ENCODE data around the gene RASEF. TPM values are rescaled to one million over a fixed set of nuclear protein-coding genes. Genes with fewer than 3 reads are reported as not detected.

RASEF gene
- total RNA-seq, 2 donors from 2014 or later, result not detected

DNA sequence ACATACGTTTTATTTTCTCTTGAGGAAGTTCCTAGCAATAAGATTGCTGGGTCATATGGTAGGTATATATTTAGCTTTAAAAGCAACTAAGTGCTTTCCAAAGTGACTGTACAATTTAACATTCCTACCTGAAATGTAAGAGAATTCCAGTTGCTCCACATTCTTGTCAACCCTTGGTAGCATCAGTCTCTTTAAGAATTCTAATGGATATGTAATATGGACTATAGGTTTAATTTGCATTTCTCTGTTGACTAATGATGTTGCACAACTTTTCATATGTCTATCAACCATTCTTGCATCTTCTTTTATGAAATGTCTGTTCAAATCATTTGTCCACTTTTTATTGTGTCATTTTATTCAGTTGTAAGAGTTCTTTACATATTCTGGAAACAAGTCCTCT is 6.7 kb upstream of the RASEF start:
- no peak for DNase-seq
- no peak overlapping the region for H3K27ac Mint-ChIP-seq
- H3K4me3 Mint-ChIP-seq, result no peak overlapping the region

DNA sequence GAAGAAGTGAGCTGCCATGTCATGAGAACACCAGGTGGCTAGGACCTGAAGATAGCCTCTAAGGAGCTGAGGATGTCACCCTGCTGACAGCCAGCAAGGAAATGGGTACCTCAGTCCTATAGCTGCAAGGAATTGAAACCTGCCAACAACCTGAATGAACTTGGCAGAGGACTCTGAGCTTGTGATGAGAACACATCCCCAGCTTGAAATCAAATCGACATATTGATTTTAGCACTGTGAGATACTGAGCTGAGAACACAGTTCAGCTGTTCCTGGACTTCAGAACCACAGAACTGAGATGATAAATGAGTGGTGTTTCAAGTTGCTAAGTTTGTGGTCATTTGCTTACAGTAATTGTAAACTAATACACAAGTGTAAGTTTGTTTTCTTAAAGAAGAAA is 5.5 kb upstream of the RASEF start:
- Mint-ChIP-seq H3K27me3 (peaks cover 7% of the 10 kb centered on the region), H3K27ac (no peak overlapping the region), H3K4me1 (no peaks in the 10 kb centered on the region), H3K36me3 (ENCODE audit: low read depth) (no peaks in the 10 kb centered on the region), H3K4me3 (no peak overlapping the region)
- ATAC-seq, result no peak
- no peak for DNase-seq
- no peaks in the 10 kb centered on the region for H3K9me3 ChIP-seq (ENCODE audit: control insufficient read depth, low read length, poor library complexity, severe bottlenecking)

More for the DNA sequence above, 6.7 kb upstream of the RASEF start:
- Mint-ChIP-seq H3K36me3 (ENCODE audit: low read depth) (no peaks in the 10 kb centered on the region), H3K4me1 (no peaks in the 10 kb centered on the region), H3K27me3 (no peaks in the 10 kb centered on the region)
- ATAC-seq, result no peak
- H3K9me3 ChIP-seq (ENCODE audit: control insufficient read depth, low read length, poor library complexity, severe bottlenecking), result no peaks in the 10 kb centered on the region

DNA sequence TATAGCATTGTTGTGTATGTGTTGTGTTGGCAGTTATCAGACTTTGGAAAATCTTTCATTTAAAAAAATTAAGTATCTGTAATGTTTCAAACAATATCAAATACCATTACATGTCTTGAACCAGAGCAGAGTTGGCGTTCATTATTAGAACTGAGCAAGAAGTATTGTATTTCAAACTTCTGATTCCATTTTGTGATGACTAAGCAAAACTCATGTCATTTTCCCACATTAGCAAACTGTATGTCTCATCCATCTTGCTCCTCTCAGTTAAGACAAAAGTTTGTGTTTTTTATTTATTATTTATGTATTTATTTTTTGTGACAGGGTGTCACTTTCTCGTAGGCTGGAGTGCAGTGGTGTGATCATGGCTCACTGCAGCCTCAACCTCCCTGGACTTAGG is 4.6 kb upstream of the RASEF start:
- no peak overlapping the region for H3K27ac Mint-ChIP-seq
- H3K9me3 ChIP-seq (ENCODE audit: control insufficient read depth, low read length, poor library complexity, severe bottlenecking), result no peaks in the 10 kb centered on the region
- H3K4me1 Mint-ChIP-seq, result no peaks in the 10 kb centered on the region
- peaks cover 9% of the 10 kb centered on the region for H3K27me3 Mint-ChIP-seq
- H3K4me3 Mint-ChIP-seq, result no peak overlapping the region
- ATAC-seq, result no peak
- no peaks in the 10 kb centered on the region for H3K36me3 Mint-ChIP-seq (ENCODE audit: low read depth)
- DNase-seq, result no peak

- Mint-ChIP-seq H3K36me3 (ENCODE audit: low read depth) (no peaks in the 10 kb centered on the region), H3K4me3 (no peak overlapping the region), H3K27me3 (peaks cover 13% of the 10 kb centered on the region), H3K4me1 (no peaks in the 10 kb centered on the region), H3K27ac (no peak overlapping the region)
- no peak for DNase-seq
- no peaks in the 10 kb centered on the region for H3K9me3 ChIP-seq (ENCODE audit: control insufficient read depth, low read length, poor library complexity, severe bottlenecking)
- ATAC-seq, result no peak
These were observed 3.8 kb upstream of the RASEF start for GRCh38 chr9:83066771-83067170.

DNA sequence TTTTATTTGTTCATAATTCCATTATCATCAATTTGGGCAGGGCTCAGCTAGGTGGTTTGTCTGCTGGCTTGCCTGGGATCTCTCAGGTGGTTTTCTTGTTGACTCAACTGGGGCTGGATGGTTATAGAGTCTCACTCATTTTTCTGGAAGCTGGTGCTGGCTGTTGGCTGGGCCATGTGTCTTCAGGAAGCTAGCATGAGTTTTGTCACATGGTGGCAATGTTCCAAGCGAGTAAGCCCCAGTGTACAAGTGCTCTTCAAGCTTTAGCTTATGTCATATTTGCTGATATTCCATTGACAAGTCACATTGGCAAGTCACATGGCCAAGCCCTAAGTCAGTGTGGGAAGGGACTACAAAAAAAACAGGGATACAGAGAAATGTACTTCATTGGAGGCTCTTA is 2.3 kb upstream of the RASEF start:
- DNase-seq (no peak), ATAC-seq (no peak)
- H3K4me3 Mint-ChIP-seq, result no peak overlapping the region
- no peaks in the 10 kb centered on the region for H3K36me3 Mint-ChIP-seq (ENCODE audit: low read depth)
- H3K9me3 ChIP-seq (ENCODE audit: control insufficient read depth, low read length, poor library complexity, severe bottlenecking), result no peaks in the 10 kb centered on the region
- no peaks in the 10 kb centered on the region for H3K4me1 Mint-ChIP-seq
- H3K27ac Mint-ChIP-seq, result no peak overlapping the region
- peaks cover 21% of the 10 kb centered on the region for H3K27me3 Mint-ChIP-seq

DNA sequence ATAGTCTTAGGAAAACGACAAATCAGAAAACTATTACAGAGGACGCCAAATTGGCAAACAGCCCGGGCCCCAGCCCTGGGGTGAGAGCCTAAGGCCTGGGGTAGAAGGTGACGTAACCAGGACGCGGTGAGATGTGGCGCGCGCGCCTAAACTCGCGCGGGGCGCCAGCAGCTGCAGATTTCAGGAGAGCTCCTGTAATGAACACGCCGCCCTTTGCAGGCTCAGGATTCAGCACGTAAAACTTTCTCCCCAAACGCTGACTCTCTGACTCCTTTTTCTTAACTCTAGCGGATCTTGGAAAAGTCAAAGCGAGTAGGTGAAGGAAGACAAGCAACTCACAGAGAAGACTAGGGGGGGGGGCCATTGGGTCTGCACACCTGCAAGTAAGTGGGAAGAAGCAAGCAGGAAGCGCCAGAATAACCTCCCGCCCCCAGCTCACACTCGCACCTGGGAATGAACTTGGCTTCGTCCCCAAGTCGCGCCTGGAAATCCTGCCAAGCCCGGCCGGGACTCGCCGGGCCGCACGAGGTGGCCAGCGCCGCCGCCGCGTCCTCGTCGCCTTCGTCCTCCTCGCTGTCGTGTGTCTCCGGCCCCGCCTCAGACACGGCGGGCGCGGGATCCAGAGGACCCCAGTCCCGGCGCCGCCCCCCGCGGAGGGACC is 822 bp downstream of the RASEF start:
- H3K36me3 Mint-ChIP-seq (ENCODE audit: low read depth), result no peaks in the 10 kb centered on the region
- no peak overlapping the region for H3K27ac Mint-ChIP-seq
- DNase-seq, result no peak
- H3K4me3 Mint-ChIP-seq, result no peak overlapping the region
- peaks cover 22% of the 10 kb centered on the region for H3K27me3 Mint-ChIP-seq
- no peak for ATAC-seq
- H3K9me3 ChIP-seq (ENCODE audit: control insufficient read depth, low read length, poor library complexity, severe bottlenecking), result no peaks in the 10 kb centered on the region
- H3K4me1 Mint-ChIP-seq, result no peaks in the 10 kb centered on the region

DNA sequence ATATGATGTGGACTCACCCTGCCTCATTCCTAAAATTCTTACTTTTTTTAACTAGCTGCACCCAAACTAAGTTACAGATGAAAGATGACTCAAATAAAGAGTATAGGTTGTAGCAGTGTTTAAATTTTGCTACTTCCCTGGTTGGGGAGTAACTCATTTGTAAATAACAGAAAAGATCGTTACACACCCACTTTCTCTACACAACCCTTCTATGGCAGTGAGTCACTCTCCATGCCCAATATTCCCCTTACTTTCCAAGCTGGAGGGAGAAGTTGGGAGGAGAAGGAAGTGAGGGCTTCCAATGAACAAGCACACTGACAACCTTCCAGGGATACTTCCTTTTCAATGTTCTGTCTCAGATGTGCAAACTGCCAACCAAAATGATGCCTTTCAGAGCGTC is 1.9 kb downstream of the RASEF start:
- Mint-ChIP-seq H3K4me1 (no peaks in the 10 kb centered on the region), H3K36me3 (ENCODE audit: low read depth) (no peaks in the 10 kb centered on the region), H3K27ac (no peak overlapping the region), H3K27me3 (peaks cover 22% of the 10 kb centered on the region), H3K4me3 (no peak overlapping the region)
- DNase-seq (no peak), ATAC-seq (no peak)
- no peaks in the 10 kb centered on the region for H3K9me3 ChIP-seq (ENCODE audit: control insufficient read depth, low read length, poor library complexity, severe bottlenecking)

- DNase-seq (no peak), ATAC-seq (no peak)
- no peaks in the 10 kb centered on the region for H3K9me3 ChIP-seq (ENCODE audit: control insufficient read depth, low read length, poor library complexity, severe bottlenecking)
- peaks cover 22% of the 10 kb centered on the region for H3K27me3 Mint-ChIP-seq
- H3K27ac Mint-ChIP-seq, result no peak overlapping the region
- H3K4me3 Mint-ChIP-seq, result no peak overlapping the region
- H3K4me1 Mint-ChIP-seq, result no peaks in the 10 kb centered on the region
- H3K36me3 Mint-ChIP-seq (ENCODE audit: low read depth), result no peaks in the 10 kb centered on the region
These were observed 2.4 kb downstream of the RASEF start for GRCh38 chr9:83060556-83060955.

DNA sequence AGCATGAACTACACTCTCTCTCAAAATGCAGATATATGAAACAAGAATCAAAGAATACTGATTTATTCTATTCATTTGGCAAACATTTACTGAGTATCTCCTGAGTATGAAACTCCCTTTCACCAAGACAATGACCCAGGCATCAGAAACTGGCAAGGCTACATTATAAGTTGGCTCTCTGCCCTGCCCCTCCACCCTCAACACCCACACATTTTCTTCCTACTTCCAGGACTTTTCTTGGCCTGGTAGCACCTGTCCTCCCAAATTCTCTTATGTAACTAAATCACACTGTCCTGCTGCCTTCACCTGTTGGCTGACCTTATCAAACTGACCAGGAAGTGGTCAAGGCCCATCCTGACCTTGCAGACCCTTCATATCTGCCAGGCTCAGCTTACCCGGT is 3.5 kb downstream of the RASEF start:
- Mint-ChIP-seq H3K36me3 (ENCODE audit: low read depth) (no peaks in the 10 kb centered on the region), H3K27me3 (peaks cover 22% of the 10 kb centered on the region), H3K4me1 (no peaks in the 10 kb centered on the region), H3K27ac (no peak overlapping the region), H3K4me3 (no peak overlapping the region)
- H3K9me3 ChIP-seq (ENCODE audit: control insufficient read depth, low read length, poor library complexity, severe bottlenecking), result no peaks in the 10 kb centered on the region
- no peak for DNase-seq
- no peak for ATAC-seq

- Mint-ChIP-seq H3K27ac (no peak overlapping the region), H3K4me3 (no peak overlapping the region), H3K4me1 (no peaks in the 10 kb centered on the region), H3K36me3 (ENCODE audit: low read depth) (no peaks in the 10 kb centered on the region), H3K27me3 (peaks cover 11% of the 10 kb centered on the region)
- no peak for DNase-seq
- ATAC-seq, result no peak
- H3K9me3 ChIP-seq (ENCODE audit: control insufficient read depth, low read length, poor library complexity, severe bottlenecking), result no peaks in the 10 kb centered on the region
These were observed 6.0 kb downstream of the RASEF start for GRCh38 chr9:83056911-83057310.

DNA sequence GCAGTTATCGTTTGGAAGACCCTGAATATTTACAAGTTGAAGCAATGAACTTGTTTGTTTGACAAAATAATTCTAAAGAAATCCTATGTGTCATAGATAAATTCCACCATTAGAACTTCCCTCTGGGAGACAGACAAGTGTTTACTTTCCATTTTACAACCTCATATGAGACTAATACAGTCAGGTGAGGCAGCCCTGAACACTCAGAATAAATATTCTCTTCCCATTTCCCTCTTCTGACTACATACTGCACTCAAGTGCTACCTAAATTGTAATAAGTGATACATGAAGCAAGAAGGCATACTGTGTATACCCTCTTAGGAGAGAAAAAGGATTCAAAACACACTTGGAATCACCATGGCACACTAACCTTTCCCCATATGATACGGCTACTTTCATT is 6.8 kb downstream of the RASEF start:
- Mint-ChIP-seq H3K27ac (no peak overlapping the region), H3K27me3 (peaks cover 5% of the 10 kb centered on the region), H3K4me1 (no peaks in the 10 kb centered on the region), H3K36me3 (ENCODE audit: low read depth) (no peaks in the 10 kb centered on the region), H3K4me3 (no peak overlapping the region)
- no peak for DNase-seq
- no peak for ATAC-seq
- no peaks in the 10 kb centered on the region for H3K9me3 ChIP-seq (ENCODE audit: control insufficient read depth, low read length, poor library complexity, severe bottlenecking)

DNA sequence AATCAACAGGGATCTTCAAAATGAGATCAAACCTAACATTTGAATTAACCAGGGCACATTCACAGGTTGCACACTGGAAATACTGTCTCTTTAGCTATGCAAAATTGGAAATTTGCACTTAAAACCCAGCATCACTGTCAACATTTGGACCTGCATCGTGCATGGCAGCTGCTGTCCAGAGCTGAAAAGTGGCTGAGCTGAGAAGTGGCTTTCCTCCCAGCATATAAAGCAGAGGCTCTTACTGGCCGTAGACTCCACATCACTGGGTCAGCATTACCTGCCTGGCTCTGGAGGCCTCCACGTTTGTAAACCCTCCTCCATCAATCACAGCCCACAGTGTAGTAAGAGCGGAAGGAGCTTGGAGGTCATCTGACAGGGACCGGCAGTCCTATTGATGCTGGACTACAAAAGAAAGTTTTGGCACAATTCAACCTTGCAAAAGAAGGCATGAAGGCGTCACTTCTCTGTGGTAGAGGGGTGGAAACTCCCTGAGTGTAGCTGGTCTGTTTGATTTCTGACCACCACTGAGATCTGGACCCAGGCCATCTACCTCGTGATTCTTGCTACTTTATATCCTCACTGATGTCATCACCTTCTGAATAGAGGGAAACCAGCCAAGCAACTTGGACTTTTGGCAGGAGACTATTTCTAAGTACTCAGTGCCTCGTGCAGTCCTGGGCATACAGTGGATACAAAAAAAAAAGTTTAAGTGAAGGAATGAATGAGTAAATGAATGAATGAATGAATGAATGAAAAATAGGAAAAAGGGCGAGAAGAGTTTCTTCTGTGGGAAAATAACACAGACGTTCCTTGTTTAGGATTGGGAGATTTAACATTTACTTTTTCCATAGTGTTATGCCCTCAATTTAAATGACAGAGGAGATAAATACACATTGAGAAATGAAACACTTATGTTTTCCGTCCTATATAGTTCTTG is 14.8 kb downstream of the RASEF start:
- no peaks in the 10 kb centered on the region for H3K27me3 Mint-ChIP-seq
- DNase-seq (no peak), ATAC-seq (no peak)
- no peaks in the 10 kb centered on the region for H3K9me3 ChIP-seq (ENCODE audit: control insufficient read depth, low read length, poor library complexity, severe bottlenecking)
- H3K36me3 Mint-ChIP-seq (ENCODE audit: low read depth), result no peaks in the 10 kb centered on the region
- no peaks in the 10 kb centered on the region for H3K4me1 Mint-ChIP-seq
- H3K4me3 Mint-ChIP-seq, result no peak overlapping the region
- H3K27ac Mint-ChIP-seq, result no peak overlapping the region

DNA sequence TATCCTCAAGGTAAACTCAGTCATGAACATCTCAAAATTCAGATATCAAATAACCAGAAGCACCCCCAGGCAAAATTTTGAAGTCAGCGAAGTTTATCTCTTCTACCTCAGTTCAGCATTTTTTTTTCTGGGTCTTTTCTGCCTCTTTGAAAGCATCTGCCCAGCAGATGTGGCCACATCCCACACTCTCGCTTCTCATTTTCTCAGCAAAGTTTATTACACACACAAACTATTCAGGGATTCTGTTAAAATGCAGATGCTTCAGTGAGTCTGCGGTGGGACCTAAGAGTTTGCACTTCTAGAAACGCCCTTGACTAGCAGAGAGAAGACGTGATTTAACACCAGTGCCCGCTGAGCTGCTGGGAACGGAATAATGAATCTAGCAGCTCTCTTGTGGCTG is 19.3 kb downstream of the RASEF start:
- no peaks in the 10 kb centered on the region for H3K9me3 ChIP-seq (ENCODE audit: control insufficient read depth, low read length, poor library complexity, severe bottlenecking)
- no peak for DNase-seq
- no peaks in the 10 kb centered on the region for H3K4me1 Mint-ChIP-seq
- no peak overlapping the region for H3K27ac Mint-ChIP-seq
- no peak overlapping the region for H3K4me3 Mint-ChIP-seq
- H3K36me3 Mint-ChIP-seq (ENCODE audit: low read depth), result no peaks in the 10 kb centered on the region
- no peak for ATAC-seq
- H3K27me3 Mint-ChIP-seq, result no peaks in the 10 kb centered on the region

DNA sequence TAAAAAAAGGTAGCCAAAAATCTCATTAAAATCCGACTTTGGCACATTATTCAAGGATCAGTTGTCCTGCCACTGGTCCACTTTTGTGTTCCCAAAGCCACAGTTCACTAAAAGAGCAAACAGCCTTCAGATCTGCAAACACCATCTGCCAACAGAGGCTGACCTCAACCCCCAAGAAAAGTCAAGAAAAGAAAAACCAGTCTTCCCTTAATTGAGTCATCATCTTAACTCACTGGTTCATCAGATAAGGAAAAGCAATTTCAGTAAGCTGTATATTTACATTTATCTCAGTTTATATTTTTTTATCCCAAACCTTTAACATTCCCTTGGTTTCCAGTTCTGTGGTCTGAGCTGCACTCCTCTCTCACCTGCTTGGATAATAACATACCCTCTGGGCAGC is 21.2 kb downstream of the RASEF start:
- ATAC-seq, result no peak
- Mint-ChIP-seq H3K4me3 (no peak overlapping the region), H3K27me3 (no peaks in the 10 kb centered on the region), H3K4me1 (no peaks in the 10 kb centered on the region), H3K36me3 (ENCODE audit: low read depth) (no peaks in the 10 kb centered on the region), H3K27ac (no peak overlapping the region)
- H3K9me3 ChIP-seq (ENCODE audit: control insufficient read depth, low read length, poor library complexity, severe bottlenecking), result no peaks in the 10 kb centered on the region
- DNase-seq, result no peak

All from T-helper 17 cell (primary cell).